B cell (primary cell): Measurements from ENCODE around the gene TRMT13. TPM values are rescaled to one million over a fixed set of nuclear protein-coding genes. Genes with fewer than 3 reads are reported as not detected.

Source experiments
- ATAC-seq: fragments of 200-7000 bp; cut with Tn5 transposase; one replicate; pipeline ENCODE4 v1.10.0; 2021; ENCODE audit warnings: low read depth, mild to moderate bottlenecking, moderate number of reproducible peaks, moderate library complexity
- CTCF ChIA-PET: fragments of 350-600 bp; sonication (Branson Sonifier 250); formaldehyde crosslinking; loops from one replicate; lab custom pipeline; 2021; ENCODE audit warnings: antibody characterized with exemption, inconsistent platforms; lab: Charles Lee
- POLR2A ChIA-PET: fragments of 350-600 bp; sonication (Branson Sonifier 250); formaldehyde crosslinking; loops from one replicate; lab custom pipeline; 2021; ENCODE audit warnings: antibody characterized with exemption; lab: Charles Lee
- DNase-seq: peaks from one replicate; pipeline ENCODE4 v3.0.0; 2013
- H2AFZ ChIP-seq: 2 replicates; pipeline ENCODE4 v1.6.1; 2012; ENCODE audit warnings: mild to moderate bottlenecking, low read depth, low read length; ENCODE audit not compliant: insufficient read depth, poor library complexity, severe bottlenecking
- H3K27ac ChIP-seq, 2 donors: 1 replicate in 1 of 2; 2 replicates in 1 of 2; pipeline ENCODE4 v1.5.1; 2012 to 2013; ENCODE audit warnings: low read length in 2 of 2, mild to moderate bottlenecking in 2 of 2, moderate library complexity in 1 of 2
- H3K27me3 ChIP-seq, 4 experiments: fragments of 200-600 bp in 1 of 4; sonication (generic) in 1 of 4; replicated peaks in 1 of 4; 1 replicate in 2 of 4; 2 replicates in 2 of 4; pipeline versions ENCODE4 v1.6.1 to v1.7.0; 2013 to 2016; ENCODE audit warnings: low read length in 3 of 4, mild to moderate bottlenecking in 2 of 4, mixed read lengths in 1 of 4, moderate library complexity in 1 of 4; ENCODE audit not compliant: insufficient read depth in 4 of 4, control insufficient read depth in 3 of 4; ENCODE audit errors: control extremely low read depth in 1 of 4
- H3K36me3 ChIP-seq, 2 experiments: replicated peaks in 1 of 2; 1 replicate in 1 of 2; 2 replicates in 1 of 2; pipeline versions ENCODE4 v1.6.1 to v1.7.1; 2013; ENCODE audit warnings: low read length in 1 of 2; ENCODE audit not compliant: insufficient read depth in 2 of 2, control insufficient read depth in 1 of 2; ENCODE audit errors: control extremely low read depth in 1 of 2, extremely low read depth in 1 of 2
- H3K4me1 ChIP-seq, 2 donors: fragments of 200-600 bp in 1 of 2; sonication (generic) in 1 of 2; 1 replicate in 1 of 2; 2 replicates in 1 of 2; pipeline versions ENCODE4 v1.5.1 to v1.6.1; 2013 to 2017; ENCODE audit warnings: low read length in 2 of 2; ENCODE audit not compliant: control insufficient read depth in 2 of 2, insufficient read depth in 2 of 2
- H3K4me2 ChIP-seq: replicated peaks from 2 replicates; pipeline ENCODE3; 2012; ENCODE audit warnings: mild to moderate bottlenecking, low read depth, low read length; ENCODE audit not compliant: poor library complexity, severe bottlenecking
- H3K4me3 ChIP-seq, 5 experiments: fragments of 200-600 bp in 1 of 5; sonication (generic) in 1 of 5; 1 replicate in 3 of 5; 2 replicates in 2 of 5; pipeline versions ENCODE4 v1.5.1 to v1.7.0; 2011 to 2016; ENCODE audit warnings: low read length in 4 of 5, mild to moderate bottlenecking in 4 of 5, low read depth in 2 of 5, control low read depth in 1 of 5, moderate library complexity in 1 of 5; ENCODE audit not compliant: insufficient read depth in 1 of 5; ENCODE audit errors: control extremely low read depth in 1 of 5, extremely low read depth in 1 of 5
- H3K79me2 ChIP-seq: fragments of 200-600 bp; sonication (generic); one replicate; pipeline ENCODE4 v1.6.0; 2016; ENCODE audit warnings: low read length; ENCODE audit not compliant: control insufficient read depth, insufficient read depth
- H3K9ac ChIP-seq: fragments of 200-600 bp; sonication (generic); 2 replicates; pipeline ENCODE4 v1.6.1; 2017; ENCODE audit warnings: mild to moderate bottlenecking, low read length, moderate library complexity
- H3K9me3 ChIP-seq, 3 donors: one replicate each; pipeline versions ENCODE4 v1.6.1 to v1.7.1; 2013; ENCODE audit warnings: low read length in 2 of 3; ENCODE audit not compliant: control insufficient read depth in 2 of 3, insufficient read depth in 1 of 3; ENCODE audit errors: control extremely low read depth in 1 of 3
- H4K20me1 ChIP-seq: 2 replicates; pipeline ENCODE4 v1.6.0; 2012; ENCODE audit warnings: mild to moderate bottlenecking, low read length; ENCODE audit not compliant: insufficient read depth, control insufficient read depth, poor library complexity, severe bottlenecking
- H3K27ac Mint-ChIP-seq: one replicate; pipeline ENCODE4 v1.8.0; 2021; ENCODE audit warnings: mixed read lengths
- H3K27me3 Mint-ChIP-seq: one replicate; pipeline ENCODE4 v1.8.0; 2021; ENCODE audit warnings: mixed read lengths
- H3K4me1 Mint-ChIP-seq: one replicate; pipeline ENCODE4 v1.8.0; 2021; ENCODE audit warnings: mixed read lengths
- H3K4me3 Mint-ChIP-seq: one replicate; pipeline ENCODE4 v1.8.0; 2021; ENCODE audit warnings: mixed read lengths
- H3K9me3 Mint-ChIP-seq: one replicate; pipeline ENCODE4 v1.8.0; 2022; ENCODE audit warnings: mixed read lengths; ENCODE audit not compliant: insufficient read depth
- EZH2 ChIP-seq: IDR thresholded peaks from 2 replicates; pipeline ENCODE4 v1.6.1; 2012; ENCODE audit warnings: borderline replicate concordance, low read depth, mild to moderate bottlenecking, moderate library complexity, low read length; ENCODE audit not compliant: insufficient read depth, poor library complexity, severe bottlenecking
- WGBS: methylation state at CpG from one replicate; pipeline ENCODE4 v1.1.5; 2013; ENCODE audit warnings: missing lambda C conversion rate; ENCODE audit not compliant: insufficient coverage; 5-methylcytosine and 5-hydroxymethylcytosine counted together
- intact Hi-C: fragments of 100-400 bp; cut with micrococcal nuclease; formaldehyde crosslinking; loops from one replicate; pipeline ENCODE4 v1.10.0; 2022
- polyA plus RNA-seq: library from polyadenylated mRNA; depleted of rRNA; stranded (reverse); fragments of >200 nt; gene quantifications from 2 replicates; pipeline ENCODE4 v1.2.3, GENCODE V29; 2012
- total RNA-seq, 2 donors: library from RNA; stranded (reverse); fragments of 120-200 nt in 1 of 2; gene quantifications; 1 replicate in 1 of 2; 2 replicates in 1 of 2; pipeline versions ENCODE4 v1.2.3 to v1.2.4, GENCODE V29; 2013 to 2022
- TF ChIP-seq, protein P1 (sequence below): fragments of 200-600 bp; IDR thresholded peaks from one replicate; pipeline ENCODE4 v1.8.0; 2022; ENCODE audit warnings: antibody characterized with exemption, mild to moderate bottlenecking

TRMT13 gene
- total and polyA plus RNA-seq, 2 donors (not counting 1 experiment from before 2014, with no cell fraction given), result 15.6 to 40.1 TPM

DNA sequence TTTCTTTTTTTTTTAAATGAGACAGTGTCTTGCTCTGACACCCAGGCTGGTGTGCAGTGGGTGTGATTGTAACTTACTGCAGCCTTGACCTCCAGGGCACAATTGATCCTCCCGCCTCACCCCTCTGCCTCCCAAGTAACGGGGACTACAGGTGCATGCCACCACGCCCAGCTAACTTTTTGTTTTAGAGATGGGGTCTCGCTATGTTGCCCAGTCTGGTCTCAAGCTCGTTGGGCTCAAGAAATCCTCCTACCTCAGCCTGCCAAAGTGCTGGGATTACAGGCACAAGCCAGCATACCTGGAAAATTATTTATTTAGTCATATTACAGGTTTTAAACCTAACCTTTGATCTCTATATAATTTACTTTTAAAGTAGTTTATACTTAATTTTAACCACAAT is 31.7 kb downstream of the TRMT13 start:
- POLR2A ChIA-PET, result no interaction called here
- no peak overlapping the region for H3K4me3 ChIP-seq
- H2AFZ ChIP-seq, result no peak overlapping the region
- Mint-ChIP-seq H3K9me3 (no peaks in the 10 kb centered on the region), H3K4me1 (no peaks in the 10 kb centered on the region), H3K4me3 (no peak overlapping the region), H3K27me3 (no peaks in the 10 kb centered on the region), H3K27ac (no peak overlapping the region)
- no peaks in the 10 kb centered on the region for H3K79me2 ChIP-seq
- intact Hi-C loops, result no loop called here
- no peaks in the 10 kb centered on the region for H3K27me3 ChIP-seq
- H3K9ac ChIP-seq, result no peak overlapping the region
- H4K20me1 ChIP-seq, result no peaks in the 10 kb centered on the region
- no peak for DNase-seq
- no peak overlapping the region for H3K4me2 ChIP-seq
- no peak for TF ChIP-seq EZH2
- TF ChIP-seq, protein P1, sequence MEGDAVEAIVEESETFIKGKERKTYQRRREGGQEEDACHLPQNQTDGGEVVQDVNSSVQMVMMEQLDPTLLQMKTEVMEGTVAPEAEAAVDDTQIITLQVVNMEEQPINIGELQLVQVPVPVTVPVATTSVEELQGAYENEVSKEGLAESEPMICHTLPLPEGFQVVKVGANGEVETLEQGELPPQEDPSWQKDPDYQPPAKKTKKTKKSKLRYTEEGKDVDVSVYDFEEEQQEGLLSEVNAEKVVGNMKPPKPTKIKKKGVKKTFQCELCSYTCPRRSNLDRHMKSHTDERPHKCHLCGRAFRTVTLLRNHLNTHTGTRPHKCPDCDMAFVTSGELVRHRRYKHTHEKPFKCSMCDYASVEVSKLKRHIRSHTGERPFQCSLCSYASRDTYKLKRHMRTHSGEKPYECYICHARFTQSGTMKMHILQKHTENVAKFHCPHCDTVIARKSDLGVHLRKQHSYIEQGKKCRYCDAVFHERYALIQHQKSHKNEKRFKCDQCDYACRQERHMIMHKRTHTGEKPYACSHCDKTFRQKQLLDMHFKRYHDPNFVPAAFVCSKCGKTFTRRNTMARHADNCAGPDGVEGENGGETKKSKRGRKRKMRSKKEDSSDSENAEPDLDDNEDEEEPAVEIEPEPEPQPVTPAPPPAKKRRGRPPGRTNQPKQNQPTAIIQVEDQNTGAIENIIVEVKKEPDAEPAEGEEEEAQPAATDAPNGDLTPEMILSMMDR, result no peak
- H3K4me1 ChIP-seq, result no peaks in the 10 kb centered on the region
- 90% methylated on average over 2 of the region's 5 CpGs for WGBS
- no peaks in the 10 kb centered on the region for H3K9me3 ChIP-seq
- H3K27ac ChIP-seq, result no peak overlapping the region
- no peaks in the 10 kb centered on the region for H3K36me3 ChIP-seq
- CTCF ChIA-PET, result interaction anchor here (0.8 kb wide), 1 partner anchor 299 kb away, joined by 3 read pairs; no protein-coding TSS in a partner anchor
- no peak for ATAC-seq

DNA sequence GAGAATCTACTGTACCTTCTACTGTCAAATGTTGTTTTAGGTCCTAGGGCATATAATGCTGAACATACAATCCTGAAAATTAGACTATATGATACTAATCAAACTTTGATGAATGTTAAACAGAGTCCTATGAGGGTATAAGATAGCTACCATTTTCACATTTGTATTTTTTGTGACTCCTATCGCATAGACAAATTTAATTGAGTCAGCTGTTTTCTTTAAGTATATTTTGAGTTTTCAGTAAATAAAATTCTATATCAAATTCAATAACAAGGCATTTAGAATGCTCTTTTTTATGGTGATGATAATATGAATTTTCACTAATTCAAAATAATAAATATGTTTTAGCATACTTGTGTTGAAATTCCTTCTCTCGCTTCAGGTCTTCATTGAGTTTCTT is 35.1 kb downstream of the TRMT13 start:
- H3K4me3 Mint-ChIP-seq, result no peak overlapping the region
- no peaks in the 10 kb centered on the region for H3K27me3 Mint-ChIP-seq
- H3K4me3 ChIP-seq, result no peak overlapping the region
- no peaks in the 10 kb centered on the region for H3K36me3 ChIP-seq
- TF ChIP-seq, protein P1, result no peak
- TF ChIP-seq EZH2, result no peak
- H3K9me3 ChIP-seq, result no peaks in the 10 kb centered on the region
- no CpG with 5 or more reads among the region's 2 CpGs for WGBS
- H3K27ac ChIP-seq, result no peak overlapping the region
- no peaks in the 10 kb centered on the region for H3K9me3 Mint-ChIP-seq
- H2AFZ ChIP-seq, result no peak overlapping the region
- no peaks in the 10 kb centered on the region for H3K27me3 ChIP-seq
- no peaks in the 10 kb centered on the region for H3K4me1 Mint-ChIP-seq
- no peak overlapping the region for H3K27ac Mint-ChIP-seq
- H3K79me2 ChIP-seq, result no peaks in the 10 kb centered on the region
- ATAC-seq (no peak), DNase-seq (no peak)
- no peak overlapping the region for H3K4me2 ChIP-seq
- no peak overlapping the region for H3K9ac ChIP-seq
- H3K4me1 ChIP-seq, result no peaks in the 10 kb centered on the region
- ChIA-PET CTCF (no interaction called here), POLR2A (no interaction called here)
- intact Hi-C loops, result no loop called here
- no peaks in the 10 kb centered on the region for H4K20me1 ChIP-seq
